ENCODE data around the gene TRIM44.

The TRIM44 gene

GRCh38 chr11:35803115-35803514 lies 140.5 kb downstream of the TRIM44 start:
- no peaks in the 10 kb centered on the region for H3F3A ChIP-seq (ENCODE audit: insufficient read depth)
- no peaks in the 10 kb centered on the region for H4K20me1 ChIP-seq (ENCODE audit: low read depth, low read length)
- TF ChIP-seq EZH2phosphoT487 (conservative IDR thresholded peaks at IDR 0.05; ENCODE audit: low read length) (no peak), CTCF (IDR thresholded peaks at IDR 0.05; ENCODE audit: insufficient read depth, low read length, poor library complexity, severe bottlenecking) (no peak)
- H3K36me3 ChIP-seq (ENCODE audit: low read length) = no peaks in the 10 kb centered on the region
- H3K9ac ChIP-seq (ENCODE audit: low read length) = no peak overlapping the region
- no peak overlapping the region for H3K27ac ChIP-seq (ENCODE audit: low read depth, low read length)
- no peaks in the 10 kb centered on the region for H3K9me2 ChIP-seq (replicated peaks; ENCODE audit: insufficient read depth, low read length)
- no peaks in the 10 kb centered on the region for H3K79me2 ChIP-seq (ENCODE audit: insufficient read depth, low read length)
- no peaks in the 10 kb centered on the region for H3K27me3 ChIP-seq (ENCODE audit: low read length)
- no peaks in the 10 kb centered on the region for H3K9me3 ChIP-seq (ENCODE audit: insufficient read depth, low read length)
- no peak overlapping the region for H3K4me3 ChIP-seq (ENCODE audit: insufficient read depth, low read length, poor library complexity, severe bottlenecking)
- no peak overlapping the region for H2AFZ ChIP-seq (ENCODE audit: low read depth, low read length, severe bottlenecking)
- no peak overlapping the region for H3K4me2 ChIP-seq (ENCODE audit: low read depth, low read length, poor library complexity, severe bottlenecking)

- H3K27ac ChIP-seq (ENCODE audit: low read depth, low read length) = no peak overlapping the region
- H3K9me2 ChIP-seq (replicated peaks; ENCODE audit: insufficient read depth, low read length) = no peaks in the 10 kb centered on the region
- no peaks in the 10 kb centered on the region for H3K9me3 ChIP-seq (ENCODE audit: insufficient read depth, low read length)
- no peak overlapping the region for H3K4me3 ChIP-seq (ENCODE audit: insufficient read depth, low read length, poor library complexity, severe bottlenecking)
- H2AFZ ChIP-seq (ENCODE audit: low read depth, low read length, severe bottlenecking) = no peak overlapping the region
- no peaks in the 10 kb centered on the region for H3K79me2 ChIP-seq (ENCODE audit: insufficient read depth, low read length)
- no peaks in the 10 kb centered on the region for H4K20me1 ChIP-seq (ENCODE audit: low read depth, low read length)
- TF ChIP-seq EZH2phosphoT487 (conservative IDR thresholded peaks at IDR 0.05; ENCODE audit: low read length) (no peak), CTCF (IDR thresholded peaks at IDR 0.05; ENCODE audit: insufficient read depth, low read length, poor library complexity, severe bottlenecking) (no peak)
- H3K27me3 ChIP-seq (ENCODE audit: low read length) = no peaks in the 10 kb centered on the region
- no peaks in the 10 kb centered on the region for H3F3A ChIP-seq (ENCODE audit: insufficient read depth)
- H3K9ac ChIP-seq (ENCODE audit: low read length) = no peak overlapping the region
- no peaks in the 10 kb centered on the region for H3K36me3 ChIP-seq (ENCODE audit: low read length)
- H3K4me2 ChIP-seq (ENCODE audit: low read depth, low read length, poor library complexity, severe bottlenecking) = no peak overlapping the region
Observed at GRCh38 chr11:35804451-35805040, 142.0 kb downstream of the TRIM44 start.

- no peak overlapping the region for H3K4me2 ChIP-seq (ENCODE audit: low read depth, low read length, poor library complexity, severe bottlenecking)
- H3K9ac ChIP-seq (ENCODE audit: low read length) = no peak overlapping the region
- no peaks in the 10 kb centered on the region for H4K20me1 ChIP-seq (ENCODE audit: low read depth, low read length)
- H3F3A ChIP-seq (ENCODE audit: insufficient read depth) = no peaks in the 10 kb centered on the region
- H3K27me3 ChIP-seq (ENCODE audit: low read length) = no peaks in the 10 kb centered on the region
- H3K9me3 ChIP-seq (ENCODE audit: insufficient read depth, low read length) = no peaks in the 10 kb centered on the region
- no peak overlapping the region for H2AFZ ChIP-seq (ENCODE audit: low read depth, low read length, severe bottlenecking)
- no peaks in the 10 kb centered on the region for H3K9me2 ChIP-seq (replicated peaks; ENCODE audit: insufficient read depth, low read length)
- no peaks in the 10 kb centered on the region for H3K36me3 ChIP-seq (ENCODE audit: low read length)
- H3K27ac ChIP-seq (ENCODE audit: low read depth, low read length) = no peak overlapping the region
- H3K4me3 ChIP-seq (ENCODE audit: insufficient read depth, low read length, poor library complexity, severe bottlenecking) = no peak overlapping the region
- H3K79me2 ChIP-seq (ENCODE audit: insufficient read depth, low read length) = no peaks in the 10 kb centered on the region
- TF ChIP-seq EZH2phosphoT487 (conservative IDR thresholded peaks at IDR 0.05; ENCODE audit: low read length) (no peak), CTCF (IDR thresholded peaks at IDR 0.05; ENCODE audit: insufficient read depth, low read length, poor library complexity, severe bottlenecking) (no peak)
Observed at GRCh38 chr11:35809561-35809960, 147.0 kb downstream of the TRIM44 start.

Measured in SU-DHL-6 (cell line).